ENCODE data around the gene LGI4. TPM values are rescaled to one million over a fixed set of nuclear protein-coding genes. Genes with fewer than 3 reads are reported as not detected.
A peak's percentile ranks its signal among the peaks of the same experiment; 100 is the strongest.

The LGI4 gene
- total RNA-seq, 1 donor, result 0.72 TPM

DNA sequence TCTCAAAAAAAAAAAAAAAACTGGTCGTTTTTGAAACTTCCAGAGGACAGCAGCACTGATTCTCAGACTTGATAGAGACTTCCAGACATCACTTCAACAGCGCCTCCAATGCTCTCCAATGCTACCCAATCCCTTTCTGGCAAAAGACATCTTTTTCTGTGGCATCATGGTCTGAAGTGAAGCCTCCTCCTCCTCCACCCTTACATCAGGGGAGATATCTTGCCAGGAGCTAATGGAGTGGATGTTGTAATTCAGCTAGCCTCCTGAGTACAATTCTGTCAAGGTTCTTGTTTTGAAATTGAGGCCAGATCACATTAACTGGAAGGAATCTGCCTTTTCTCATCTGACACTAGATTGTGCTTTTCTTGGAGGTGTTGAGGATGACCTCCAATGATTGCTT is 43.8 kb upstream of the LGI4 start:
- TF ChIP-seq CTCF (IDR thresholded peaks at IDR 0.05; ENCODE audit: extremely low read depth, low read depth, low read length), result no peak
- Histone ChIP-seq H3K27ac (ENCODE audit: low read depth, low read length) (no peak overlapping the region), H3K4me1 (ENCODE audit: insufficient read depth, low read length) (peaks cover 4% of the 10 kb centered on the region), H3K9me3 (ENCODE audit: low read depth, low read length) (no peaks in the 10 kb centered on the region), H3K4me3 (ENCODE audit: insufficient read depth, low read length) (no peak overlapping the region), H3K4me2 (ENCODE audit: insufficient read depth, low read length) (no peak overlapping the region), H3K79me2 (ENCODE audit: insufficient read depth, low read length) (no peaks in the 10 kb centered on the region), H4K20me1 (ENCODE audit: insufficient read depth, low read length) (no peaks in the 10 kb centered on the region), H2AFZ (ENCODE audit: low read length) (no peak overlapping the region), H3K36me3 (ENCODE audit: insufficient read depth, low read length) (no peaks in the 10 kb centered on the region), H3K27me3 (ENCODE audit: insufficient read depth, low read length) (no peaks in the 10 kb centered on the region)
- no peak for DNase-seq (ENCODE audit: insufficient read length, low spot score, missing footprints)

DNA sequence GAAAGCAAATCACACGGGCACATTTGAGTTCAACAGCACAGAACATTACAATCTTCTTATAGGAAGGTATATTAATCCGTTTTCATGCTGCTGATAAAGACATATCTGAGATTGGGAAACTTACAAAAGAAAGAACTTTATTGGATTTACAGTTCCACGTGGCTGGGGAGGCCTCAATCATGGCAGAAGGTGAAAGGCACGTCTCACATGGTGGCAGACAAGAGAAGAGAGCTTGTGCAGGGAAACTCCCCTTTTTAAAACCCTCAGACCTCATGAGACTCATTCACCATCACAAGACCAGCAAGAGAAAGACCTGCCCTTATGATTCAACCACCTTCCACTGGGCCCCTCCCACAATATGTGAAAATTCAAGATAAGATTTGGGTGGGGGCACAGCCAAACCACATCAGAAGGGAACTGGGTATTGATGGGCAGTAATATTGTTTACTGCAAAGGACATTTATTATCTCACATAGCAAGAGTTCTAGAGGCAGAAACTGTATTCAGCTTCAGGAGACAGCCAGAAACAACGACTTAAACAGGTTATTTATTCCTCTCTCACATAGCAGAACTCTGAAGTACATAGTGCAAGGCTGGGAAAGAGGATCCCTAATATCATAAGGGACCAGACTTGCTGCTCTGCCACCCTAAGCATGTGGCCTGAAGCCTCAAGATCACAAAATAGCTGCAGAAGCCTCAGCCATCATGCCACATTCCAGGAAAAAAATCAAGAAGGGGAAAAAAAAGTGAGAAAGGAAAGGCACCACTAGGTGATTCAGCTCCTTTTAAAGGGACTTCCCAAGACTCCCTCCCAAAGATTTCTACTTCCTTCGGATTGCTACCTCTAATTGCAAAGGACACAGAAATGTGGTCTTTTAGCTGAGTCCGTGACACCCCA is 42.8 kb upstream of the LGI4 start:
- no peak for DNase-seq (ENCODE audit: insufficient read length, low spot score, missing footprints)
- H4K20me1 ChIP-seq (ENCODE audit: insufficient read depth, low read length), result no peaks in the 10 kb centered on the region
- no peak overlapping the region for H3K27ac ChIP-seq (ENCODE audit: low read depth, low read length)
- TF ChIP-seq CTCF (IDR thresholded peaks at IDR 0.05; ENCODE audit: extremely low read depth, low read depth, low read length), result no peak
- H3K79me2 ChIP-seq (ENCODE audit: insufficient read depth, low read length), result no peaks in the 10 kb centered on the region
- no peak overlapping the region for H2AFZ ChIP-seq (ENCODE audit: low read length)
- peaks cover 4% of the 10 kb centered on the region for H3K4me1 ChIP-seq (ENCODE audit: insufficient read depth, low read length)
- no peak overlapping the region for H3K4me3 ChIP-seq (ENCODE audit: insufficient read depth, low read length)
- no peaks in the 10 kb centered on the region for H3K36me3 ChIP-seq (ENCODE audit: insufficient read depth, low read length)
- H3K9me3 ChIP-seq (ENCODE audit: low read depth, low read length), result no peaks in the 10 kb centered on the region
- H3K27me3 ChIP-seq (ENCODE audit: insufficient read depth, low read length), result no peaks in the 10 kb centered on the region
- H3K4me2 ChIP-seq (ENCODE audit: insufficient read depth, low read length), result no peak overlapping the region

DNA sequence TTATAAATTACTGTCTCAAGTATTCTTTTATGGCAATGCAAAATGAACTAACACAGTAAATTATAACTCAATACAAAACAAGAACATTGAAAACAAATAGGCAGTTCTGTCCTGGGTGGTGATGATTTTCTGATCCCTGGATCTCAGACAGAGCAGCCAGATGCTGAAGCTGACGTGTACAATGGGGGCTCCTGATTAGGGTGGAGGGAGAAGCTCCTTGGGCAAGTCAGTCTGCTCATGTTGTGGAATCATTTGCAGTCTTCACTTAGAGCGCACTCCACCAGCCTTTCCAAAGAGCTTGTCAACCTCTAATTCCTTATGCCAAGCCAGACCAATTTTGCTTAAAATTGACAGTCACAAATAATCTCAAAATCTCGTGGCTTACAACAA is 41.3 kb upstream of the LGI4 start:
- Histone ChIP-seq H3K4me2 (ENCODE audit: insufficient read depth, low read length) (no peak overlapping the region), H2AFZ (ENCODE audit: low read length) (peak overlapping the region; percentile 9), H3K79me2 (ENCODE audit: insufficient read depth, low read length) (no peaks in the 10 kb centered on the region), H3K27me3 (ENCODE audit: insufficient read depth, low read length) (no peaks in the 10 kb centered on the region), H3K27ac (ENCODE audit: low read depth, low read length) (no peak overlapping the region), H3K4me1 (ENCODE audit: insufficient read depth, low read length) (peaks cover 4% of the 10 kb centered on the region), H4K20me1 (ENCODE audit: insufficient read depth, low read length) (no peaks in the 10 kb centered on the region), H3K36me3 (ENCODE audit: insufficient read depth, low read length) (no peaks in the 10 kb centered on the region), H3K9me3 (ENCODE audit: low read depth, low read length) (no peaks in the 10 kb centered on the region), H3K4me3 (ENCODE audit: insufficient read depth, low read length) (no peak overlapping the region)
- peak; percentile 13 for DNase-seq (ENCODE audit: insufficient read length, low spot score, missing footprints)
- no peak for TF ChIP-seq CTCF (IDR thresholded peaks at IDR 0.05; ENCODE audit: extremely low read depth, low read depth, low read length)

GRCh38 chr19:35174226-35174625 is 39.4 kb upstream of the LGI4 start:
- no peak overlapping the region for H3K27ac ChIP-seq (ENCODE audit: low read depth, low read length)

More at GRCh38 chr19:35174226-35174625, 39.4 kb upstream of the LGI4 start:
- no peak for DNase-seq (ENCODE audit: insufficient read length, low spot score, missing footprints)
- Histone ChIP-seq H4K20me1 (ENCODE audit: insufficient read depth, low read length) (no peaks in the 10 kb centered on the region), H3K4me2 (ENCODE audit: insufficient read depth, low read length) (no peak overlapping the region), H3K27me3 (ENCODE audit: insufficient read depth, low read length) (no peaks in the 10 kb centered on the region), H3K36me3 (ENCODE audit: insufficient read depth, low read length) (peaks cover 6% of the 10 kb centered on the region), H3K9me3 (ENCODE audit: low read depth, low read length) (no peaks in the 10 kb centered on the region), H3K4me3 (ENCODE audit: insufficient read depth, low read length) (no peak overlapping the region), H2AFZ (ENCODE audit: low read length) (no peak overlapping the region), H3K4me1 (ENCODE audit: insufficient read depth, low read length) (peaks cover 4% of the 10 kb centered on the region), H3K79me2 (ENCODE audit: insufficient read depth, low read length) (no peaks in the 10 kb centered on the region)
- no peak for TF ChIP-seq CTCF (IDR thresholded peaks at IDR 0.05; ENCODE audit: extremely low read depth, low read depth, low read length)

Measured in osteoblast (primary cell).